ENCODE results near the gene STPG4.

GRCh38 chr2:47145466-47145865 lies 9.6 kb downstream of the STPG4 start:
- TF ChIP-seq, protein P1, sequence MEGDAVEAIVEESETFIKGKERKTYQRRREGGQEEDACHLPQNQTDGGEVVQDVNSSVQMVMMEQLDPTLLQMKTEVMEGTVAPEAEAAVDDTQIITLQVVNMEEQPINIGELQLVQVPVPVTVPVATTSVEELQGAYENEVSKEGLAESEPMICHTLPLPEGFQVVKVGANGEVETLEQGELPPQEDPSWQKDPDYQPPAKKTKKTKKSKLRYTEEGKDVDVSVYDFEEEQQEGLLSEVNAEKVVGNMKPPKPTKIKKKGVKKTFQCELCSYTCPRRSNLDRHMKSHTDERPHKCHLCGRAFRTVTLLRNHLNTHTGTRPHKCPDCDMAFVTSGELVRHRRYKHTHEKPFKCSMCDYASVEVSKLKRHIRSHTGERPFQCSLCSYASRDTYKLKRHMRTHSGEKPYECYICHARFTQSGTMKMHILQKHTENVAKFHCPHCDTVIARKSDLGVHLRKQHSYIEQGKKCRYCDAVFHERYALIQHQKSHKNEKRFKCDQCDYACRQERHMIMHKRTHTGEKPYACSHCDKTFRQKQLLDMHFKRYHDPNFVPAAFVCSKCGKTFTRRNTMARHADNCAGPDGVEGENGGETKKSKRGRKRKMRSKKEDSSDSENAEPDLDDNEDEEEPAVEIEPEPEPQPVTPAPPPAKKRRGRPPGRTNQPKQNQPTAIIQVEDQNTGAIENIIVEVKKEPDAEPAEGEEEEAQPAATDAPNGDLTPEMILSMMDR (IDR thresholded peaks at IDR 0.05): no peak
- no peak for TF ChIP-seq POLR2A (IDR thresholded peaks at IDR 0.05)
